HEK293 (cell line): Measurements from ENCODE around the gene ACAP3.

Source experiments
- CTCF ChIA-PET: fragments of 350-600 bp; formaldehyde crosslinking; extraction: SDS; loops from one replicate; lab custom pipeline; 2021; ENCODE audit warnings: antibody characterized with exemption; lab: Yijun Ruan, JAX
- POLR2A ChIA-PET: fragments of 300-600 bp; formaldehyde crosslinking; extraction: SDS; loops from one replicate; lab custom pipeline; 2020; ENCODE audit warnings: antibody characterized with exemption, inconsistent platforms; lab: Yijun Ruan, JAX
- H3K27ac ChIP-seq: fragments of 200-500 bp; sonication (Bioruptor generic); 2 replicates; pipeline ENCODE4 v1.5.1; 2014; ENCODE audit warnings: low read depth, low read length, control low read depth, inconsistent platforms; ENCODE audit errors: extremely low read depth
- H3K36me3 ChIP-seq, 2 experiments: fragments of 200-500 bp in 1 of 2; sonication (Bioruptor generic) in 1 of 2; 1 replicate in 1 of 2; 2 replicates in 1 of 2; pipeline ENCODE4 v1.5.1; 2014 to 2017; ENCODE audit warnings: inconsistent platforms in 2 of 2, low read length in 2 of 2; ENCODE audit not compliant: control insufficient read depth in 2 of 2, insufficient read depth in 1 of 2
- H3K4me1 ChIP-seq: fragments of 200-500 bp; sonication (Bioruptor generic); 2 replicates; pipeline ENCODE4 v1.5.1; 2014; ENCODE audit warnings: mild to moderate bottlenecking, low read length, inconsistent platforms; ENCODE audit not compliant: control insufficient read depth, insufficient read depth
- H3K4me3 ChIP-seq: 2 replicates; pipeline ENCODE4 v1.5.1; 2011; ENCODE audit warnings: low read depth, mild to moderate bottlenecking, control low read depth, low read length, moderate library complexity
- H3K9me3 ChIP-seq: fragments of 200-500 bp; sonication (Bioruptor generic); 2 replicates; pipeline ENCODE4 v1.5.1; 2014; ENCODE audit warnings: low read depth, low read length, inconsistent platforms; ENCODE audit not compliant: control insufficient read depth, insufficient read depth
- FEZF1 ChIP-seq: fragments of 450-650 bp; formaldehyde crosslinking; IDR thresholded peaks from 2 replicates; pipeline ENCODE4 v1.5.1; 2016; ENCODE audit warnings: missing biosample characterization, missing genetic modification characterization
- GLIS2 ChIP-seq: fragments of 450-650 bp; formaldehyde crosslinking; IDR thresholded peaks from 2 replicates; pipeline ENCODE4 v1.5.1; 2016; ENCODE audit warnings: missing biosample characterization, missing genetic modification characterization
- HOXC10 ChIP-seq: sonication (generic); formaldehyde crosslinking; IDR thresholded peaks from 2 replicates; pipeline ENCODE4 v1.8.1; 2023; ENCODE audit warnings: mild to moderate bottlenecking, missing genetic modification reagents
- KLF10 ChIP-seq: fragments of 450-650 bp; IDR thresholded peaks from 2 replicates; pipeline ENCODE4 v1.5.1; 2018; ENCODE audit warnings: missing biosample characterization, mild to moderate bottlenecking, missing genetic modification characterization
- KLF7 ChIP-seq: fragments of 450-650 bp; formaldehyde crosslinking; IDR thresholded peaks from 2 replicates; pipeline ENCODE4 v1.5.1; 2016; ENCODE audit warnings: missing biosample characterization, missing genetic modification characterization, borderline replicate concordance
- SCRT2 ChIP-seq: fragments of 450-650 bp; formaldehyde crosslinking; IDR thresholded peaks from 2 replicates; pipeline ENCODE4 v1.5.1; 2016; ENCODE audit warnings: missing biosample characterization, missing genetic modification characterization
- SP7 ChIP-seq: fragments of 450-650 bp; formaldehyde crosslinking; IDR thresholded peaks from 2 replicates; pipeline ENCODE4 v1.5.1; 2016; ENCODE audit warnings: missing biosample characterization, missing genetic modification characterization
- ZEB2 ChIP-seq: fragments of 450-650 bp; formaldehyde crosslinking; IDR thresholded peaks from 2 replicates; pipeline ENCODE4 v1.5.1; 2016; ENCODE audit warnings: missing biosample characterization, missing genetic modification characterization
- ZFP37 ChIP-seq: fragments of 450-650 bp; formaldehyde crosslinking; IDR thresholded peaks from 2 replicates; pipeline ENCODE4 v1.5.1; 2016; ENCODE audit warnings: missing biosample characterization, missing genetic modification characterization
- ZIC2 ChIP-seq: fragments of 450-650 bp; formaldehyde crosslinking; IDR thresholded peaks from 2 replicates; pipeline ENCODE4 v1.5.1; 2016; ENCODE audit warnings: missing biosample characterization, missing genetic modification characterization
- ZNF140 ChIP-seq: fragments of 450-650 bp; formaldehyde crosslinking; IDR thresholded peaks from 2 replicates; pipeline ENCODE4 v1.5.1; 2016; ENCODE audit warnings: missing biosample characterization, missing genetic modification characterization
- ZNF19 ChIP-seq: fragments of 450-650 bp; formaldehyde crosslinking; IDR thresholded peaks from 2 replicates; pipeline ENCODE4; 2016; ENCODE audit warnings: missing biosample characterization, missing genetic modification characterization, low read depth
- ZNF2 ChIP-seq: fragments of 450-650 bp; formaldehyde crosslinking; IDR thresholded peaks from 2 replicates; pipeline ENCODE4 v1.5.1; 2016; ENCODE audit warnings: missing biosample characterization, missing genetic modification characterization
- ZNF274 ChIP-seq, 2 experiments: fragments of 200-500 bp in 1 of 2; fragments of 450-650 bp in 1 of 2; sonication (Bioruptor generic) in 1 of 2; formaldehyde crosslinking in 1 of 2; IDR thresholded peaks; 2 replicates each; pipeline versions ENCODE4 v1.5.1 to v1.6.1; 2014 to 2016; ENCODE audit warnings: borderline replicate concordance in 1 of 2, inconsistent platforms in 1 of 2, low read length in 1 of 2, missing biosample characterization in 1 of 2, missing genetic modification characterization in 1 of 2
- ZNF391 ChIP-seq: fragments of 450-650 bp; formaldehyde crosslinking; IDR thresholded peaks from 2 replicates; pipeline ENCODE4 v1.5.1; 2016; ENCODE audit warnings: low read depth, missing biosample characterization, missing genetic modification characterization, borderline replicate concordance
- ZNF501 ChIP-seq: fragments of 450-650 bp; formaldehyde crosslinking; IDR thresholded peaks from 2 replicates; pipeline ENCODE4 v1.5.1; 2016; ENCODE audit warnings: missing biosample characterization, missing genetic modification characterization
- ZNF600 ChIP-seq: fragments of 450-650 bp; formaldehyde crosslinking; IDR thresholded peaks from 2 replicates; pipeline ENCODE4 v1.5.1; 2016; ENCODE audit warnings: missing biosample characterization, missing genetic modification characterization
- ZNF677 ChIP-seq: fragments of 450-650 bp; IDR thresholded peaks from 2 replicates; pipeline ENCODE4 v1.5.0; 2018; ENCODE audit warnings: missing biosample characterization, mild to moderate bottlenecking, missing genetic modification characterization, moderate library complexity
- ZNF768 ChIP-seq: fragments of 450-650 bp; formaldehyde crosslinking; IDR thresholded peaks from 2 replicates; pipeline ENCODE4 v1.5.1; 2018; ENCODE audit warnings: missing biosample characterization, mild to moderate bottlenecking, missing genetic modification characterization
- ZXDB ChIP-seq: fragments of 450-650 bp; formaldehyde crosslinking; IDR thresholded peaks from 2 replicates; pipeline ENCODE4 v1.5.1; 2016; ENCODE audit warnings: missing biosample characterization, missing genetic modification characterization
- TF ChIP-seq, protein P1 (sequence below): fragments of 450-650 bp; formaldehyde crosslinking; IDR thresholded peaks from 2 replicates; pipeline ENCODE4 v1.5.1; 2017; ENCODE audit warnings: missing biosample characterization, missing genetic modification characterization
- TF ChIP-seq, protein P2 (sequence below): fragments of 450-650 bp; formaldehyde crosslinking; IDR thresholded peaks from 2 replicates; pipeline ENCODE4 v1.5.1; 2016; ENCODE audit warnings: missing biosample characterization, missing genetic modification characterization
- TF ChIP-seq, protein P3 (sequence below): fragments of 450-650 bp; formaldehyde crosslinking; IDR thresholded peaks from 2 replicates; pipeline ENCODE4 v1.5.1; 2016; ENCODE audit warnings: missing biosample characterization, missing genetic modification characterization

Gene ACAP3

DNA sequence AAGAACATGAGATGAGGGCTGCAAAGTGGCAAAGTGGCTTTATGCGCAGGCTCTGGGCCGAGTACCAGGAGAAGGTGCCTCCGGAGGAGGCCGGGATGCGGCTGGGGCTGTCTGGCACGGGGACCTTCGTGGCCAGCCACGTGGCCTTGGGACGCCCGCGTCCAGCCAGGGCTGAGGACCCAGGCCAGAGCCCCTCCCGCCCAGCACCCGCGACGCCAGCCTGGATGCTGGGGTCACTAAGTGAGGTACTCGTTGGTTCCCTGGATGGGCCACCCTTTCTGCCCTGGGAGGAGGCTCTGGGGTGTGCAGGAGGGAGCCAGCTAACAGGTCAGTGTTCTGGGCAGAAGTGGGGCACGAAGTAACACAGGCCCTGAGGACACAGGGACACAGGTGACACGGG is 14.9 kb downstream of the ACAP3 start (continued):
- TF ChIP-seq, protein P1, sequence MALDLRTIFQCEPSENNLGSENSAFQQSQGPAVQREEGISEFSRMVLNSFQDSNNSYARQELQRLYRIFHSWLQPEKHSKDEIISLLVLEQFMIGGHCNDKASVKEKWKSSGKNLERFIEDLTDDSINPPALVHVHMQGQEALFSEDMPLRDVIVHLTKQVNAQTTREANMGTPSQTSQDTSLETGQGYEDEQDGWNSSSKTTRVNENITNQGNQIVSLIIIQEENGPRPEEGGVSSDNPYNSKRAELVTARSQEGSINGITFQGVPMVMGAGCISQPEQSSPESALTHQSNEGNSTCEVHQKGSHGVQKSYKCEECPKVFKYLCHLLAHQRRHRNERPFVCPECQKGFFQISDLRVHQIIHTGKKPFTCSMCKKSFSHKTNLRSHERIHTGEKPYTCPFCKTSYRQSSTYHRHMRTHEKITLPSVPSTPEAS (tag by site-specific recombination): no peak
- TF ChIP-seq HOXC10 (CRISPR knock-in tag) (no peak), SP7 (no peak)

DNA sequence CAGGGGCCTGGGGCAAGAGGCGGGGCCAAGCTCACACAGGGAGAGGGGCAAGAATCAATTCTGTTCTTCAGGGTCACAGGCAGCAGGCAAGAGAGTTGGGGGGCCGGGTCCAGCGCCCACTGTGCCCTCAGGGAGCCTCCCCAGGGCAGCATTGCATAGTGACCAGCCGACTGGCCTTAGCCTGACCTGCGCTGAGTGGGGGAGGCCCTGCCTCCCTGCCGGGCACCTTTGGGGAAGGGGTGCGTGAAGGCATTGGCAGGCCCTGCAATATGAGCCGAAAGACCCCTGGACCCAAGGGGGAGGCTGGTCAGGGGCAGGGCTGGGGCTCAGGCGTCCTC is 15.3 kb downstream of the ACAP3 start:
- Histone ChIP-seq H3K4me1 (no peaks in the 10 kb centered on the region), H3K36me3 (peaks cover 0 to 36% of the 10 kb centered on the region in 2 experiments; a peak in 1 of 3 replicates), H3K27ac (no peak overlapping the region), H3K9me3 (no peaks in the 10 kb centered on the region), H3K4me3 (no peak overlapping the region)
- POLR2A ChIA-PET: interaction anchor here (1.1 to 2.8 kb wide), 5 partner anchors 8 to 308 kb away, joined by 3 to 12 read pairs (median 4); partner anchors contain the start of gene UBE2J2
- CTCF ChIA-PET: interaction anchor here (0.6 to 4.3 kb wide), 18 partner anchors 8 to 350 kb away, joined by 3 to 76 read pairs (median 4); no protein-coding TSS in a partner anchor
- TF ChIP-seq ZNF19 (tag by site-specific recombination): no peak
- TF ChIP-seq ZNF140 (tag by site-specific recombination): no peak
- TF ChIP-seq KLF10 (tag by site-specific recombination): no peak
- no peak for TF ChIP-seq ZNF501 (tag by site-specific recombination)
- no peak for TF ChIP-seq ZNF274 (IDR thresholded peaks at IDR 0.05; ENCODE audit: low read length)
- TF ChIP-seq ZNF274 (tag by site-specific recombination; IDR thresholded peaks at IDR 0.05; ENCODE audit: borderline replicate concordance): no peak
- TF ChIP-seq, all 188 proteins: peak for 0

DNA sequence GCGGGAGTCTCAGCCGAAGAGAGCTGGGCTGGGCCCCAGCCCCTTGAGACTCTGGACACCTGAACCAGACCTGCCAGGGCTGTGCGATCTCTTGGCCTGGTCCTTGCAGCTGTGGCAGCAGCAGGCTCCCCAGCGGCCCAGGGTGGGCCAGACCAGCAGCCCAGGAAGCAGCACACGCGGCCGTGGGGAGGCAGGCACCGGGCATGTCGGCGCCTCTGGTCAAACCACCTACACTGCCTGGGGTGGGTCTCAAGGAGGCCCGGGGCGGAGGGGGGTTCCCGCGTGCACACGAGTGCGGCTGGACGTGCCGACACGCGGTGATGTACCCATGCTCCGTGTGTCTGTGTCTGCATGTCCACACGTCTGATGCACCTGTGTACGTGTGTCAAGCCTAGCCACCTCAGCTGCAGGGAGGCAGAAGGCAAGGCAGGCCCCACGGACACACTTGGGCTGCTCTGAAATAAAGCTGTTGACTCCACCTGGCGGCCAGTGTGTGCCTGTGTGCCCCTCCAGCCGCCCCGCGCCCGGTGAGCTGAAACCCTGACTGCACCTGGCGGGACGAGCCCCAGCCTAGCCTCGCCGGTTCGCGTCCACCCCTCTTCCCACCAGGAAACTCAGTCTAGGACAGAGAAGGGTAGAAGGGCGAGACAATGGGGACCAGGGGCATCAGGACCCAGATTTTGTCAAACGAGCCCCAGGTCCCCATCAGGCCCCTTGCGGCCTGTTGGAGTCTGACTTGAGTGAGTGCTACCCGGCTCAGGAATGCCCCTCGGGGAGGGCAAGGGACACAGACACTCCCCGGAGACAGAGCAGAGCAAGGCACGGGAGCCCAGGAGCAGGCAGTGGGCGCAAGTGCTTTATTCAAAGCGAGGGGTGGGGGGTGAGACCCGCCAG is 15.9 kb downstream of the ACAP3 start:
- Histone ChIP-seq H3K27ac (no peak overlapping the region), H3K4me1 (no peaks in the 10 kb centered on the region), H3K9me3 (no peaks in the 10 kb centered on the region), H3K36me3 (peaks cover 0 to 33% of the 10 kb centered on the region in 2 experiments; a peak in 1 of 3 replicates), H3K4me3 (no peak overlapping the region)
- CTCF ChIA-PET: interaction anchor here (0.5 to 4.3 kb wide), 29 partner anchors 9 to 413 kb away, joined by 3 to 76 read pairs (median 3); no protein-coding TSS in a partner anchor
- POLR2A ChIA-PET: interaction anchor here (0.8 to 2.8 kb wide), 7 partner anchors 9 to 307 kb away, joined by 3 to 12 read pairs (median 4); partner anchors contain the start of gene UBE2J2
- TF ChIP-seq ZNF2 (tag by site-specific recombination) (peak; percentile 94), SCRT2 (peak; percentile 26; the same call in 1 of the 2 replicates), SP7 (peak; percentile 41), ZXDB (tag by site-specific recombination) (0 out of 2 replicates have a peak, but pooled peaks have one; percentile 23), ZNF768 (tag by site-specific recombination) (no peak), ZIC2 (0 out of 2 replicates have a peak, but pooled peaks have one; percentile 7), ZNF600 (peak; percentile 53; the same call in 1 of the 2 replicates), KLF7 (tag by site-specific recombination) (no peak), GLIS2 (peak; percentile 62), FEZF1 (tag by site-specific recombination) (no peak), ZNF391 (tag by site-specific recombination) (peak; percentile 26; the same call in 1 of the 2 replicates), ZNF677 (tag by site-specific recombination) (no peak), ZEB2 (tag by site-specific recombination) (peak; percentile 35; the same call in 1 of the 2 replicates), ZFP37 (tag by site-specific recombination) (no peak), ZNF501 (tag by site-specific recombination) (peak; percentile 84)
- TF ChIP-seq, protein P2, sequence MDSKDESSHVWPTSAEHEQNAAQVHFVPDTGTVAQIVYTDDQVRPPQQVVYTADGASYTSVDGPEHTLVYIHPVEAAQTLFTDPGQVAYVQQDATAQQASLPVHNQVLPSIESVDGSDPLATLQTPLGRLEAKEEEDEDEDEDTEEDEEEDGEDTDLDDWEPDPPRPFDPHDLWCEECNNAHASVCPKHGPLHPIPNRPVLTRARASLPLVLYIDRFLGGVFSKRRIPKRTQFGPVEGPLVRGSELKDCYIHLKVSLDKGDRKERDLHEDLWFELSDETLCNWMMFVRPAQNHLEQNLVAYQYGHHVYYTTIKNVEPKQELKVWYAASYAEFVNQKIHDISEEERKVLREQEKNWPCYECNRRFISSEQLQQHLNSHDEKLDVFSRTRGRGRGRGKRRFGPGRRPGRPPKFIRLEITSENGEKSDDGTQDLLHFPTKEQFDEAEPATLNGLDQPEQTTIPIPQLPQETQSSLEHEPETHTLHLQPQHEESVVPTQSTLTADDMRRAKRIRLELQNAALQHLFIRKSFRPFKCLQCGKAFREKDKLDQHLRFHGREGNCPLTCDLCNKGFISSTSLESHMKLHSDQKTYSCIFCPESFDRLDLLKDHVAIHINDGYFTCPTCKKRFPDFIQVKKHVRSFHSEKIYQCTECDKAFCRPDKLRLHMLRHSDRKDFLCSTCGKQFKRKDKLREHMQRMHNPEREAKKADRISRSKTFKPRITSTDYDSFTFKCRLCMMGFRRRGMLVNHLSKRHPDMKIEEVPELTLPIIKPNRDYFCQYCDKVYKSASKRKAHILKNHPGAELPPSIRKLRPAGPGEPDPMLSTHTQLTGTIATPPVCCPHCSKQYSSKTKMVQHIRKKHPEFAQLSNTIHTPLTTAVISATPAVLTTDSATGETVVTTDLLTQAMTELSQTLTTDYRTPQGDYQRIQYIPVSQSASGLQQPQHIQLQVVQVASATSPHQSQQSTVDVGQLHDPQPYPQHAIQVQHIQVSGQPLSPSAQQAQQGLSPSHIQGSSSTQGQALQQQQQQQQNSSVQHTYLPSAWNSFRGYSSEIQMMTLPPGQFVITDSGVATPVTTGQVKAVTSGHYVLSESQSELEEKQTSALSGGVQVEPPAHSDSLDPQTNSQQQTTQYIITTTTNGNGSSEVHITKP: peak; percentile 97
- TF ChIP-seq, protein P1 (tag by site-specific recombination): no peak
- TF ChIP-seq, protein P3, sequence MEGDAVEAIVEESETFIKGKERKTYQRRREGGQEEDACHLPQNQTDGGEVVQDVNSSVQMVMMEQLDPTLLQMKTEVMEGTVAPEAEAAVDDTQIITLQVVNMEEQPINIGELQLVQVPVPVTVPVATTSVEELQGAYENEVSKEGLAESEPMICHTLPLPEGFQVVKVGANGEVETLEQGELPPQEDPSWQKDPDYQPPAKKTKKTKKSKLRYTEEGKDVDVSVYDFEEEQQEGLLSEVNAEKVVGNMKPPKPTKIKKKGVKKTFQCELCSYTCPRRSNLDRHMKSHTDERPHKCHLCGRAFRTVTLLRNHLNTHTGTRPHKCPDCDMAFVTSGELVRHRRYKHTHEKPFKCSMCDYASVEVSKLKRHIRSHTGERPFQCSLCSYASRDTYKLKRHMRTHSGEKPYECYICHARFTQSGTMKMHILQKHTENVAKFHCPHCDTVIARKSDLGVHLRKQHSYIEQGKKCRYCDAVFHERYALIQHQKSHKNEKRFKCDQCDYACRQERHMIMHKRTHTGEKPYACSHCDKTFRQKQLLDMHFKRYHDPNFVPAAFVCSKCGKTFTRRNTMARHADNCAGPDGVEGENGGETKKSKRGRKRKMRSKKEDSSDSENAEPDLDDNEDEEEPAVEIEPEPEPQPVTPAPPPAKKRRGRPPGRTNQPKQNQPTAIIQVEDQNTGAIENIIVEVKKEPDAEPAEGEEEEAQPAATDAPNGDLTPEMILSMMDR (tag by site-specific recombination): peak; percentile 91
